SJCRH30 (cell line): ENCODE data around the gene ATP2B1. TPM values are rescaled to one million over a fixed set of nuclear protein-coding genes. Genes with fewer than 3 reads are reported as not detected.

Source experiments
- DNase-seq, 2 experiments: peaks; one replicate each; pipeline ENCODE4 v3.0.0-alpha.2; 2015 to 2020
- H3K27ac ChIP-seq: fragments of 250-450 bp; sonication (Bioruptor Pico); 2 replicates; pipeline ENCODE4 v1.5.1; 2020; ENCODE audit warnings: mild to moderate bottlenecking, moderate library complexity
- H3K27me3 ChIP-seq: fragments of 250-450 bp; sonication (Bioruptor Pico); 2 replicates; pipeline ENCODE4 v1.5.1; 2020; ENCODE audit warnings: mild to moderate bottlenecking, moderate library complexity
- H3K36me3 ChIP-seq: fragments of 250-450 bp; sonication (Bioruptor Pico); 2 replicates; pipeline ENCODE4 v1.5.1; 2020; ENCODE audit warnings: mild to moderate bottlenecking, moderate library complexity
- H3K4me1 ChIP-seq: fragments of 250-450 bp; sonication (Bioruptor Pico); 2 replicates; pipeline ENCODE4 v1.5.1; 2020; ENCODE audit warnings: mild to moderate bottlenecking, moderate library complexity
- H3K4me3 ChIP-seq: fragments of 250-450 bp; sonication (Bioruptor Pico); 2 replicates; pipeline ENCODE4 v1.5.1; 2020; ENCODE audit warnings: mild to moderate bottlenecking, moderate library complexity
- H3K9me3 ChIP-seq: fragments of 250-450 bp; sonication (Bioruptor Pico); replicated peaks from 2 replicates; pipeline ENCODE4 v1.5.1; 2020; ENCODE audit warnings: mild to moderate bottlenecking, moderate library complexity
- total RNA-seq: library from RNA; depleted of rRNA; stranded (reverse); fragments of >200 nt; shearing (Covaris generic); gene quantifications from 2 replicates; pipeline ENCODE4 v1.2.3, GENCODE V29; 2014

The ATP2B1 gene
- total RNA-seq, 1 experiment from 2014 or later = 181 TPM

DNA sequence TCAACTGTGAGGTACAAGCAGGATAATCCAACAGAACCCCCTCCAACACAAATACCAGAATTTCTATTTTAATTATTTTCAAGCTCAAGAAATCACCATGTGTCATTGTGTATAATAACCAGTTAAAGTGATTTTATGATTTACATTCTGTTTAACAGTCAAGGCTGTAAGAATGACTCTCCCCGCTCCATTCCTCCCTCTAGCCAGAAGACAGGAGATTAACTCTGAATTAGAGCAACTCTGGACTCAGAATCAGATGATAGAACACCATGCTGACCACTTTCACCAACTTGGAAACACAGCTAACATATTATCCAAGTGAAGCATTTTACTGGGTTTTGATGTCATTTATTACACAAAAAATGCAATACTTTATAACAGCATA is 71.9 kb downstream of the ATP2B1 start:
- DNase-seq = no peak
- H3K4me3 ChIP-seq = no peak overlapping the region
- no peak overlapping the region for H3K27ac ChIP-seq
- H3K36me3 ChIP-seq = peaks cover 88% of the 10 kb centered on the region
- H3K4me1 ChIP-seq = no peaks in the 10 kb centered on the region
- H3K9me3 ChIP-seq = no peaks in the 10 kb centered on the region
- H3K27me3 ChIP-seq = no peaks in the 10 kb centered on the region

DNA sequence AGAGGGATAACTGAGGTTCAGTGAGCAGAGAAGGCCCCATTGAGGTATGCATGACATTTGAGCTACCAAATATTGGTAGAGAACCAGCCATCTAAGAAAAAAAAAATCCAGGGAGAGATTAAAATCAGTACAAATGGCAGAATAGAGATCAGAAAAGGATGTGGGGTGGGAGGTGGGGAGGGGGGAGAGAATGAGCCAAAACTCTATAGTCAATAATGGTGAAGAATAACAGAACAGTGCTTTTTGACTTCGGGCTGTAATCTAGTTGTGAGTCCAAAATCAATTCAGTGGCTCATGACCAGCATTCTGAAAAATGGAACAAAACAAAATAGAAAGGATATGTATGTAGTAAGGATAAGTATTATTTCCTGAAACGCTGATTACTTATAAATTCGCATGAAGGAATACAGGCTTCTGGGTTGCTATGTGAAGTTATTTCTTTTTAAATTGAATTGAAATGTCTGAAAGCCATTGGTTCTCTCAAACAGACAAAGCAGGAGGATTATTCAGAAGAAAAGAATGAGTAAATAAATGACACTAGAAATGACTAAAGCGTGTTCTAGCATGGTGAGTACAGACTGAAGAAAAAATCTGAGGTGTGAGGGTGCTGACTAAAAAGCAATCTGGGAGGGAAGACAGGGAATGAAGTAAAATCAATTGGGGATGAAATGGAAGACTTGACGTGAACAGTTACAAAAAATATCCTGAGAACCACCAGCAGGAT is 72.4 kb downstream of the ATP2B1 start:
- no peak overlapping the region for H3K4me3 ChIP-seq
- no peaks in the 10 kb centered on the region for H3K9me3 ChIP-seq
- no peak overlapping the region for H3K27ac ChIP-seq
- no peaks in the 10 kb centered on the region for H3K4me1 ChIP-seq
- DNase-seq = no peak
- H3K36me3 ChIP-seq = peaks cover 84% of the 10 kb centered on the region
- no peaks in the 10 kb centered on the region for H3K27me3 ChIP-seq

DNA sequence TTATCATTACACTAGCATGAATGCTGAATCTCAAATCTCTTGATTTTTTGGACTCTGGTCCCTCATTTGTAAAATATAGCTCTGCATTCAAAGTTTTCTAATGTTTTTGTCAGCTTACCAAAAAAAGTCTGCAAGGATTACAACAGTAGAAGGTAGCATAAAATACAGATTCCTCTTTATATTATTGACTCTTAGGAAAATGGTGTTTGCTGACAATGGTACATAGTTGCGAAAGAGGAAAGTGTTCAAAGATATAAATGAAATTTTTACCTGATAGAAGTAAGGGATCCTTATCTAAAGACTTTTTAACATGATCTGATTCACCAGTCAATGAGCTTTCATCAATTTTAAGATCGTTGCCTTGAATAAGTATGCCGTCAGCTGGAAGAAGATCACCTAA is 74.1 kb downstream of the ATP2B1 start:
- peaks cover 79% of the 10 kb centered on the region for H3K36me3 ChIP-seq
- H3K27me3 ChIP-seq = no peaks in the 10 kb centered on the region
- H3K4me3 ChIP-seq = no peak overlapping the region
- no peaks in the 10 kb centered on the region for H3K9me3 ChIP-seq
- H3K27ac ChIP-seq = no peak overlapping the region
- no peak for DNase-seq
- H3K4me1 ChIP-seq = no peaks in the 10 kb centered on the region

DNA sequence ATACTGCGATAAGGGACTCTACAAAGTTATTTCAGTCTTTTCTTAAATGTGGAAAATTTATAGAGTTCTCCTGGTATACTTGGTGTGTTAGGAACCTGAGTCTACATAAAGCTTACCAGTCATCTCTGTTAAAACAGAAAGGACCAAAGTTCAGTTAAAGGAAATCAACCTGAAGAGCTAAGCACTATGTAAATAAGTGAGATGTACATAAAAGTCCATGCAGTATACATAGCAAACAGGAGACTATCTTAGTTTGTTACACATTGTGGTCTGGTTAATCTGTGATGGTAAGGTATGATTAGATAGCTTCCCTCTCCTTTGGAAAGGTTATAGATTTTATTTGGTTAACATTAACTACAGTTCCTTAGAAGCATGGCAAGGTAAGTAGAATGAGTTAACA is 75.9 kb downstream of the ATP2B1 start:
- Histone ChIP-seq H3K9me3 (no peaks in the 10 kb centered on the region), H3K27me3 (no peaks in the 10 kb centered on the region), H3K4me3 (no peak overlapping the region), H3K36me3 (peaks cover 81% of the 10 kb centered on the region), H3K27ac (no peak overlapping the region), H3K4me1 (no peaks in the 10 kb centered on the region)
- DNase-seq = no peak

DNA sequence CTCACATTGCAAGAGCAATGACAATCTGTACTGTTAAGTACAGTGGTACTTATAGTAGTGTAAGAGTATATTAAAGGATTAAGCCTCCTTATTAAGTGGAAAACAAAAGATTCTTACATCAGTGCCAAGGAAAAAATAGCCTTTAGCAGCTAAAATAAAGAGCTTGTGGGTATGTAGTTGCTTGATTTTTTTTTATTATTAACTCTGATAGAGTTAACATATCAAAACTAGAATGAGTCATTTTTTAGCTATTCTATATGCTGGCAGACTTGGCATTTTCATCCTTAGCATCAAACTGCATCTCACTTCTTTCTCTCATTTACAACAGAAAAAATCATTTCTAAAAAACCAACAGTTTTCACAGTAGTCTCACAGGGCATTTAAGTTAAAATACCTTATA is 86.5 kb downstream of the ATP2B1 start:
- no peak overlapping the region for H3K4me3 ChIP-seq
- no peaks in the 10 kb centered on the region for H3K9me3 ChIP-seq
- DNase-seq = no peak
- H3K36me3 ChIP-seq = peaks cover 89% of the 10 kb centered on the region
- no peaks in the 10 kb centered on the region for H3K4me1 ChIP-seq
- no peak overlapping the region for H3K27ac ChIP-seq
- no peaks in the 10 kb centered on the region for H3K27me3 ChIP-seq

DNA sequence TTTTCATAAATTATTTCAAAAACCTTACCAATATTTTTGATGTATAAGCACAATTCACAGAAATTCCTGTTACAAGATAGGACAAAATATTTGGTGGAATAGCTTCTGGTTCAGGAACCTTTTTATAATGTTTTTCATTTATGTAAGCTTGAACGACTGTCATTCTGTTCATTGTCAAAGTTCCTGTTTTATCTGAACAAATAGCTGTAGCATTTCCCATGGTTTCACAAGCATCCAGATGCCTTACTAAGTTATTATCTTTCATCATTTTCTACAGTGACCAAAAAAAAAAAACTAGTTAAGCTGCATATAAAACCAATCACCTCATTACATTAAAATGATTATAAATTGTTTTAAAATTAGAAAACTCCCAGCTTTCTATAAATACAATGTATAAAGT is 87.1 kb downstream of the ATP2B1 start:
- Histone ChIP-seq H3K36me3 (peaks cover 87% of the 10 kb centered on the region), H3K27ac (no peak overlapping the region), H3K4me1 (no peaks in the 10 kb centered on the region), H3K9me3 (no peaks in the 10 kb centered on the region), H3K4me3 (no peak overlapping the region), H3K27me3 (no peaks in the 10 kb centered on the region)
- DNase-seq = no peak

DNA sequence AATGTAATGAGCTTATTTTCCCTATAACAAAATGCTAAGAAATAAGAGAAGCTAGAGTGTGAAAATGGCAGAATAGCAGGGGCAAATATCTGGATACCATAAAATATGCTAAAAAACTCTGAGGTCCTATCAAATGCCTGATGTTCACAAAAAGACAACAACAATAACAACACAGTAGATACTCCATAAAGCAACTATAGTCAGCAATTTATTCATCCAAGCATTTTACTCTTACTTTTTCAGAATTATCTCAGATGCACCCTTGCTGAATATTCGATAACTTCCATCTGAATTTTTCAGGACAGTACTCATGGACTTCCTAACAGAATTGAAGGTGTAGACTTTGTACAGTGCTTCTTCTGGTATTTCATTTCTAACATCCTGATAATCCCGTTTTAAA is 88.9 kb downstream of the ATP2B1 start:
- H3K36me3 ChIP-seq = peaks cover 87% of the 10 kb centered on the region
- H3K4me1 ChIP-seq = no peaks in the 10 kb centered on the region
- no peak for DNase-seq
- no peaks in the 10 kb centered on the region for H3K27me3 ChIP-seq
- H3K27ac ChIP-seq = no peak overlapping the region
- H3K4me3 ChIP-seq = no peak overlapping the region
- no peaks in the 10 kb centered on the region for H3K9me3 ChIP-seq

DNA sequence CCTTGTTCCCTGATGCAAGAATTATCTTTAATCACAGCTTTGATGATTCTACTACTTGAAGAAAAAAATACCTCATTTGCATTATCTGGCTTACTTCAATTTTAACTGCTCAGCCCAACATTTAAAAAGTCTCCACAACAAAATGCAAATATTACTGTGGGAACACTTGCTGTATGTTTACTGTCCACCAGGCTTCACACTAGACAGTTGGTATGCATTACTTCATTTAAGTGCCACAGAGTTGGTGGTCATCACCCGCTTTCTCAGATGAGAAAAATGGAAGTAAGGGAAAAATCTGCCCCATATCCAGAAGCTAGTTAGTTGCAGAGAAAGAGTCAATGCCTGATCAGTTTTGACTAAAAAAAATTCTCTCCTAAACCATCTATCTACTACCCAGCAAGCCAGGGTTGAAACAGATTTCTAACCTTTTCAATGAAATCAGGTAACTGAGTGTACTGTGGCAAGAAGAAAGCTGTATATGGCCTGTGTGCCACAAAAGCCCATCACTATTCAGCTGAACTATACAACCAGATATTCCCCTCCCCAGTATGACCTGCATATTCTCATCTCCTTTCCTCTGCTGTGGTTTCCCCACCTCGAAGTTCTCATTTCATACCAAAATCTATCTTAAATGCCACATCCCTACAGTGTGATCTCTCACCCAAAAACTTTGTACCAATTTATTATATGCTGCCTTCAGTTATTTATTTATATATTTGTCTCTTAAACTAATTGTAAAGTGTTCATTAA is 90.3 kb downstream of the ATP2B1 start:
- Histone ChIP-seq H3K27ac (no peak overlapping the region), H3K4me3 (no peak overlapping the region), H3K27me3 (no peaks in the 10 kb centered on the region), H3K9me3 (no peaks in the 10 kb centered on the region), H3K36me3 (peaks cover 87% of the 10 kb centered on the region), H3K4me1 (no peaks in the 10 kb centered on the region)
- no peak for DNase-seq

DNA sequence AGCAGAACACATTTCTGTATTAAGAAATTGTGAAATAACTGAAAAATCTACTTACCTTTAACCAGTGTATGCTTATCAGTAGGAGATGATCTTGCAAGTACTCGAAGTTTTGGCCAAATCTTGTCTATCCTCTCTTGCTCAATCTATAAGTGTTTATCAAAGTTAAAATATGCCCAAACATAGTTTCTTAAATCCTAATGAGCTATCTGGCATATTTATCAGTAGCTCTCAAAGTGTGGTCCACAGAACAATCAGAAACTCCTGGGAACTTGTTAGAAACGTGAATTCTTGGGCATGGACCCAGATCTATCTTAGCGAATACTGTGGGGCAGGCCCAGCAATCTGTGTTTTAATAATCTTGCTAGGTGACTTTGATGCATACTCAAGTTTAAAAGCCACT is 98.3 kb downstream of the ATP2B1 start:
- no peaks in the 10 kb centered on the region for H3K27me3 ChIP-seq
- peaks cover 93% of the 10 kb centered on the region for H3K36me3 ChIP-seq
- DNase-seq = no peak
- no peak overlapping the region for H3K27ac ChIP-seq
- H3K4me3 ChIP-seq = no peak overlapping the region
- H3K4me1 ChIP-seq = no peaks in the 10 kb centered on the region
- no peaks in the 10 kb centered on the region for H3K9me3 ChIP-seq

DNA sequence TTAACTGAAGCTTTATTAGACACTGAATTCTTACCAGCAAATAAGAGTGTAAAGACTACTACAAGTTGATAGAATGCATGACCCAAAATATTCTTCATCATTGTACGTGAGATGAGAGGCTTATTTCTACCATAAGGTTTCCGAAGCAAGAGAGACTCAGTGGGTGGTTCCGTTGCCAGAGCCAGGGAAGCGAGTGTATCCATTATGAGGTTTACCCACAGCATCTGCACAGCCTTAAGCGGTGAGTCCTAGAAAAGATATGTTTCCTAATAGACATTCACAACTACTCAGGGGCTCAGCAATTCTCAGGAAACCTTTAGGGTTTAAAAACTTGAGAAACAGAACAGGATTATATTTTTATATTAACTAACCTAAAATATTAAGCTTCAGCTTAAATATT is 105.0 kb downstream of the ATP2B1 start:
- Histone ChIP-seq H3K9me3 (no peaks in the 10 kb centered on the region), H3K36me3 (peaks cover 90% of the 10 kb centered on the region), H3K27me3 (no peaks in the 10 kb centered on the region), H3K4me1 (no peaks in the 10 kb centered on the region), H3K27ac (no peak overlapping the region), H3K4me3 (no peak overlapping the region)
- DNase-seq = no peak

DNA sequence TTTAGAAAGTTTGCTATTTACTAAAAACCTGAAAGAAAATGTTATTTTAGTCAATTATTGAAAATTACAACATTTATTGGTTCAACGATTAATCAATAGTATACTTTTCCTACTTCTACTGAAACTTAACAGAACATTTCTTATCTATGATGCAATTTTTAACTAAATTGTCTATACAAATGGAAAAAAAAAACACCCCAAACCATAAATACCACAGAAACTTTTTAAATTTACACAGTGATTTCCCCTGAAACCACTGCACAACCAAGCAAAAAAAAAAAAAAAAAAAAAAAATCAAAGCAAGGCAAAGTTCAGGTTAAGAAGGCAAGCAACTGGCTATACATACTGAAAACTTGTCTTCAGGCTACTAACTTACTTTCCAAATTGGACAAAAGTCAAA is 110.9 kb downstream of the ATP2B1 start:
- no peak for DNase-seq
- Histone ChIP-seq H3K27me3 (no peaks in the 10 kb centered on the region), H3K27ac (no peak overlapping the region), H3K9me3 (no peaks in the 10 kb centered on the region), H3K4me1 (no peaks in the 10 kb centered on the region), H3K36me3 (peaks cover 80% of the 10 kb centered on the region), H3K4me3 (no peak overlapping the region)

DNA sequence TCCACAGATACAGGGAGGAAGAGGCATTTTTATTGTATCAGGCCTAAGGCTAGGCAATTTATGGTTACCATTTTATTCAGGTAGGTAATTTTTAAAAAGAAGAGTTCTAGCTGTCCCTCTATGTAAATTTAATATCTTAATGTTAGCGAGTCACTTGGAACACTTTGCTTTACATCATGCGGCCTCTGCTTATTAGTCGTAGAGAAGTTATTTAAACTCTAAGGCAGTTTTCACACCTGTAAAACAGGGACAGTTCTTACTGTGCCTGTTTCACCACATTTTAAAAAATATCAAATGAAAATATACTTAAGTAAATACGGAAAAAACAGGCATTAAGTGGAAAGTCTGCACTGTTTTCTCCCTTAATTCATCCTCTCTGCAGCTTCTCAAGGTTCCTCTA is 111.4 kb downstream of the ATP2B1 start:
- Histone ChIP-seq H3K36me3 (peaks cover 80% of the 10 kb centered on the region), H3K27me3 (no peaks in the 10 kb centered on the region), H3K9me3 (no peaks in the 10 kb centered on the region), H3K4me1 (no peaks in the 10 kb centered on the region), H3K27ac (no peak overlapping the region), H3K4me3 (no peak overlapping the region)
- DNase-seq = no peak

DNA sequence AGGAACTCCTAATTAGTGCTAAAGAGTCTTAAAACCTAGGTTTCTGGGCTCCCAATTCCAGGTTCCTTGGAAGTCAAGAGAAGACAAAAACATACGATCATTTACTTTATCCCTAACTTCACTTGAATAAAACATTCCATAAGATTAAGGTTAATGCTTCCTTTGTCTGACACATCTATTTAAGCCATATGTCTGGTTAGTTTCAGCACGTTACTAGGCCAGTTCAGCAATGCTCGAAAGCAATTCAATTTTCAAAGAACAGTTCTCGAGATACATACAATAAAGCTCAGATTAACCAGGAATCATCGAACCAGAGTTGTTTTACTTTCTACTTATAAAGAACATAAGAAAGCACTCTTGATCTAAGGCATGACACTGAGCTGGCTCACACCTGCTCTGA is 114.8 kb downstream of the ATP2B1 start:
- H3K9me3 ChIP-seq = no peaks in the 10 kb centered on the region
- no peaks in the 10 kb centered on the region for H3K4me1 ChIP-seq
- DNase-seq = no peak
- H3K27me3 ChIP-seq = no peaks in the 10 kb centered on the region
- H3K36me3 ChIP-seq = peaks cover 82% of the 10 kb centered on the region
- H3K4me3 ChIP-seq = no peak overlapping the region
- H3K27ac ChIP-seq = no peak overlapping the region

DNA sequence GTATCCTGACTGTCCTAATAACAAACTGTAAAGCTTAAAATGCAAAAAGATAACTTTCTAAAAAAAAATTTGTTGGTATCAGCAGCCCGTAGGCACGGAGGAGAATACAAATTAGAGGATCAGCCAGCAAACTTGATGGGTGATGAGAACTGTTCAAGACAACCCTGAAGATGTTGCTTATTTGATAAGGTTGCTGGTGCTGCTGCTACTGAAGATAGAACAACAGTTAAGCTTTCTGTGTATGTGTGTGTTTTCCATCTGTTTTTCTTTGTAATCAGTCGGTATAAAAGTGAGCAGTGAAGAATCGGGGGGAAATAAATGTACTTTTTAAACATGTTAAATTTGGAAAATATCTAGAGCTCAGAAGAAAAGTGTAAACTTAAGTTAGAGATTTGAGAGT is 115.4 kb downstream of the ATP2B1 start:
- Histone ChIP-seq H3K27ac (no peak overlapping the region), H3K9me3 (no peaks in the 10 kb centered on the region), H3K4me1 (no peaks in the 10 kb centered on the region), H3K27me3 (no peaks in the 10 kb centered on the region), H3K36me3 (peaks cover 82% of the 10 kb centered on the region), H3K4me3 (no peak overlapping the region)
- DNase-seq = no peak

DNA sequence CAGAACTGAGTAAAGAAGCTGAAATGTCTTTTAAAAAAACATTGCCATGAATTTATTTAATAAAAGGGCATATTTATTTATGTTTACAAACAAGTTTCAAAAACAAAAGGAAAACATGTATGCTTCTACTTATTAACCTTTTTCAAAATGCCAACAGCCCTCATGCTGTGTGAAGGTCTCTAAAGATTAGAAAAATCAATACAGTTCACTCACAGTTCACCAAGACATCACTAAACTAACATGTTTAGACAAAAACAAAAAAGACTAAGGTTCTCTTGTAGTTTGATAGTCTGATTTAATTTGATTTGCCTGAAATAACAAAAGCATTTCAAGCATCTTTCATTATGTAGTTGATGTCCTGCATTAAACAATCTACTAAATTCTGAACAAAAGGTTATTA is 118.9 kb downstream of the ATP2B1 start:
- Histone ChIP-seq H3K27ac (no peak overlapping the region), H3K4me1 (no peaks in the 10 kb centered on the region), H3K27me3 (no peaks in the 10 kb centered on the region), H3K4me3 (no peak overlapping the region), H3K36me3 (peaks cover 79% of the 10 kb centered on the region), H3K9me3 (no peaks in the 10 kb centered on the region)
- DNase-seq = no peak

DNA sequence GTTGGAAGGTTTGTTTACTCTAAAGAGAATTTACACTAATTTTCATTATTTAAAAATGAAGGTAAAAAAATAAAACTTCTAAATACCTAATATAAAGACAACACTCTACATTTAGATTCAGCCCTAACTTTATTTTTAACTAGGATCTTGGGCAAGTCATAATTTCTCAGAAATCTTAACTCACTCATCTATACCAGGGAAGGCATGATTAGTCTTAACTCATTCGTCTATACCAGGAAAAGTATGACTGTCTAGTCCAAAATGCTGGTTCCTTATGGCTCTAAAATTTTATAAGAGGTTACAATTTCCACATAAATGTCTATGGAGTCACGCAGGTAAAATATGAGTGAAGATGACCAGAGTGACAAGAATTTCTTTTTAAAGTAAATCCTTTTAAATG is 130.1 kb downstream of the ATP2B1 start:
- Histone ChIP-seq H3K4me3 (no peak overlapping the region), H3K27ac (no peak overlapping the region), H3K27me3 (no peaks in the 10 kb centered on the region), H3K9me3 (no peaks in the 10 kb centered on the region), H3K36me3 (peaks cover 6% of the 10 kb centered on the region), H3K4me1 (peaks cover 19% of the 10 kb centered on the region)
- DNase-seq = no peak
